Ishikawa (cell line): Measurements from ENCODE around the gene C1orf21.

ENCODE experiments used
- CEBPB ChIP-seq: IDR thresholded peaks from 2 replicates; pipeline ENCODE4 v1.6.1; 2012
- CREB1 ChIP-seq: IDR thresholded peaks from 2 replicates; pipeline ENCODE4 v1.6.1; 2012; ENCODE audit warnings: low read depth
- EGR1 ChIP-seq: IDR thresholded peaks from 2 replicates; pipeline ENCODE4 v1.6.1; 2012
- EP300 ChIP-seq: IDR thresholded peaks from 2 replicates; pipeline ENCODE4 v1.6.1; 2012; ENCODE audit warnings: borderline replicate concordance
- FOXM1 ChIP-seq: IDR thresholded peaks from 2 replicates; pipeline ENCODE4 v1.6.1; 2012; ENCODE audit warnings: low read depth, borderline replicate concordance
- RAD21 ChIP-seq: IDR thresholded peaks from 2 replicates; pipeline ENCODE4 v1.6.1; 2012; ENCODE audit warnings: low read depth
- TCF12 ChIP-seq: IDR thresholded peaks from 2 replicates; pipeline ENCODE4 v1.6.1; 2012; ENCODE audit warnings: low read depth
- YY1 ChIP-seq: IDR thresholded peaks from 2 replicates; pipeline ENCODE4 v1.6.1; 2012; ENCODE audit warnings: low read depth
- TF ChIP-seq, protein P1 (sequence below): IDR thresholded peaks from 2 replicates; pipeline ENCODE4 v1.6.1; 2012
- TF ChIP-seq, protein P2 (sequence below): IDR thresholded peaks from 2 replicates; pipeline ENCODE4 v1.6.1; 2012; ENCODE audit warnings: low read depth, mild to moderate bottlenecking

DNA sequence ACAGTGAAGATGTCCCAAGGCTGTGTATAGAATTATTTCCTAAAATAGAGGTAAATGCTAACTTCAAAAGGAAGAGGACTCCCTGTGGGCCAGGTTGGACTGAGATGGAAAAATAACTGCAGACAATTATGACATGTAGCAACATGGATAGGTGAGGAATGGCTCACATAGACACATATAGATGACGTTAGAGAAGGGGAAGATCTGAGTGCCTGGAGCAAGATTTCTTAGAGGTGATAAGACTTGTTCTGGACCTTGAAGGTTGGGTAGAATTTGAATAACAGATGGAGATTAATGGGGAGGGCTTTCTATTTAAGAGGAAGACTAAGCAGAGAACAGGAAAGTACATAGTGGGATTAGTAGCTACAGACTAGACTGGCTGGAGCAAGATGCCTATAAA lies 76.9 kb downstream of the C1orf21 start:
- TF ChIP-seq EP300 = no peak
- TF ChIP-seq FOXM1 = no peak
- no peak for TF ChIP-seq EGR1
- no peak for TF ChIP-seq CEBPB
- TF ChIP-seq, protein P1, sequence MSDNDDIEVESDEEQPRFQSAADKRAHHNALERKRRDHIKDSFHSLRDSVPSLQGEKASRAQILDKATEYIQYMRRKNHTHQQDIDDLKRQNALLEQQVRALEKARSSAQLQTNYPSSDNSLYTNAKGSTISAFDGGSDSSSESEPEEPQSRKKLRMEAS = no peak
- TF ChIP-seq RAD21 = no peak
- TF ChIP-seq, protein P2, sequence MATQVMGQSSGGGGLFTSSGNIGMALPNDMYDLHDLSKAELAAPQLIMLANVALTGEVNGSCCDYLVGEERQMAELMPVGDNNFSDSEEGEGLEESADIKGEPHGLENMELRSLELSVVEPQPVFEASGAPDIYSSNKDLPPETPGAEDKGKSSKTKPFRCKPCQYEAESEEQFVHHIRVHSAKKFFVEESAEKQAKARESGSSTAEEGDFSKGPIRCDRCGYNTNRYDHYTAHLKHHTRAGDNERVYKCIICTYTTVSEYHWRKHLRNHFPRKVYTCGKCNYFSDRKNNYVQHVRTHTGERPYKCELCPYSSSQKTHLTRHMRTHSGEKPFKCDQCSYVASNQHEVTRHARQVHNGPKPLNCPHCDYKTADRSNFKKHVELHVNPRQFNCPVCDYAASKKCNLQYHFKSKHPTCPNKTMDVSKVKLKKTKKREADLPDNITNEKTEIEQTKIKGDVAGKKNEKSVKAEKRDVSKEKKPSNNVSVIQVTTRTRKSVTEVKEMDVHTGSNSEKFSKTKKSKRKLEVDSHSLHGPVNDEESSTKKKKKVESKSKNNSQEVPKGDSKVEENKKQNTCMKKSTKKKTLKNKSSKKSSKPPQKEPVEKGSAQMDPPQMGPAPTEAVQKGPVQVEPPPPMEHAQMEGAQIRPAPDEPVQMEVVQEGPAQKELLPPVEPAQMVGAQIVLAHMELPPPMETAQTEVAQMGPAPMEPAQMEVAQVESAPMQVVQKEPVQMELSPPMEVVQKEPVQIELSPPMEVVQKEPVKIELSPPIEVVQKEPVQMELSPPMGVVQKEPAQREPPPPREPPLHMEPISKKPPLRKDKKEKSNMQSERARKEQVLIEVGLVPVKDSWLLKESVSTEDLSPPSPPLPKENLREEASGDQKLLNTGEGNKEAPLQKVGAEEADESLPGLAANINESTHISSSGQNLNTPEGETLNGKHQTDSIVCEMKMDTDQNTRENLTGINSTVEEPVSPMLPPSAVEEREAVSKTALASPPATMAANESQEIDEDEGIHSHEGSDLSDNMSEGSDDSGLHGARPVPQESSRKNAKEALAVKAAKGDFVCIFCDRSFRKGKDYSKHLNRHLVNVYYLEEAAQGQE = no peak
- TF ChIP-seq TCF12 = no peak
- no peak for TF ChIP-seq YY1
- no peak for TF ChIP-seq CREB1
